Nephron (organoid): Measurements from ENCODE around the gene LAD1.
A peak's percentile ranks its signal among the peaks of the same experiment; 100 is the strongest.

ENCODE experiments used
- H3K27ac Mint-ChIP-seq, 3 experiments: 2 replicates each; pipeline ENCODE4 v1.8.0; 2020; ENCODE audit warnings: mixed read lengths in 3 of 3, mild to moderate bottlenecking in 2 of 3, moderate library complexity in 1 of 3
- H3K27me3 Mint-ChIP-seq: 2 replicates; pipeline ENCODE4 v1.8.0; 2021; ENCODE audit warnings: low read depth, mild to moderate bottlenecking, moderate library complexity, mixed read lengths
- H3K36me3 Mint-ChIP-seq: 2 replicates; pipeline ENCODE4 v1.8.0; 2020; ENCODE audit warnings: low read depth, mixed read lengths
- H3K4me1 Mint-ChIP-seq: 2 replicates; pipeline ENCODE4 v1.8.0; 2020; ENCODE audit warnings: mixed read lengths
- H3K4me3 Mint-ChIP-seq, 3 experiments: 2 replicates each; pipeline ENCODE4 v1.8.0; 2020; ENCODE audit warnings: mild to moderate bottlenecking in 3 of 3, mixed read lengths in 3 of 3, moderate library complexity in 2 of 3
- H3K9me3 Mint-ChIP-seq: 2 replicates; pipeline ENCODE4 v1.8.0; 2020; ENCODE audit warnings: mixed read lengths
- CTCF ChIP-seq, 3 experiments: fragments of 200-600 bp; sonication (generic); IDR thresholded peaks; one replicate each; pipeline ENCODE4 v1.5.0; 2021; ENCODE audit warnings: antibody characterized with exemption in 3 of 3; ENCODE audit not compliant: unreplicated experiment in 3 of 3

Gene LAD1

GRCh38 chr1:201391651-201392511, 7.2 kb downstream of the LAD1 start:
- TF ChIP-seq CTCF (IDR thresholded peaks at IDR 0.05; ENCODE audit: unreplicated experiment in 3 of 3) = no peak
- H3K27ac Mint-ChIP-seq = no peak overlapping the region
- H3K9me3 Mint-ChIP-seq = no peaks in the 10 kb centered on the region
- H3K4me3 Mint-ChIP-seq = no peak overlapping the region
- peaks cover 59% of the 10 kb centered on the region for H3K4me1 Mint-ChIP-seq
- H3K36me3 Mint-ChIP-seq = no peaks in the 10 kb centered on the region
- H3K27me3 Mint-ChIP-seq = peaks cover 28% of the 10 kb centered on the region

DNA sequence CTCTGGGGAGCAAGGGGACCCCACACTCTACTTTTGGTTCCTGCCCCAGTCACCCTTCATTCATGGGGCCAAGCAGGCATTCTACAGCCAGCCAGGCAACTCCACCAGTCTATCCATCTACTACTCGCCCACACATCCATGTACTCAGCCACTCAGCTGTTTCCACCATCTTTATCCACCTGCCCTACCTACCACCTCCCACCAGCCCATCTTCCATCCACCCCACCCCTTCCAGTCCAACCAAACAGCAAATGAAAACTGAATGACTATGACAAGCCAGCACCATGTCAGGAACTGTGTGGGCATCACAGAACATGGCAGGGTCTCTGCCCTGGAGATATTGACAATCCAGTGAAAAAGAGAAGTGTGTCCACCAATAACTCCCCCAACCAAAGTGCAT, 7.9 kb downstream of the LAD1 start:
- no peak overlapping the region for H3K4me3 Mint-ChIP-seq
- no peaks in the 10 kb centered on the region for H3K36me3 Mint-ChIP-seq
- H3K4me1 Mint-ChIP-seq = peaks cover 56% of the 10 kb centered on the region
- H3K27ac Mint-ChIP-seq = no peak overlapping the region
- H3K27me3 Mint-ChIP-seq = peaks cover 24% of the 10 kb centered on the region
- no peaks in the 10 kb centered on the region for H3K9me3 Mint-ChIP-seq
- TF ChIP-seq CTCF (IDR thresholded peaks at IDR 0.05; ENCODE audit: unreplicated experiment in 3 of 3) = no peak

- Mint-ChIP-seq H3K27ac (no peak overlapping the region), H3K4me3 (no peak overlapping the region), H3K9me3 (no peaks in the 10 kb centered on the region), H3K36me3 (no peaks in the 10 kb centered on the region), H3K4me1 (peaks cover 52% of the 10 kb centered on the region), H3K27me3 (peaks cover 23% of the 10 kb centered on the region)
- TF ChIP-seq CTCF (IDR thresholded peaks at IDR 0.05; ENCODE audit: unreplicated experiment in 3 of 3) = no peak
Observed at GRCh38 chr1:201389051-201389450, 10.1 kb downstream of the LAD1 start.

DNA sequence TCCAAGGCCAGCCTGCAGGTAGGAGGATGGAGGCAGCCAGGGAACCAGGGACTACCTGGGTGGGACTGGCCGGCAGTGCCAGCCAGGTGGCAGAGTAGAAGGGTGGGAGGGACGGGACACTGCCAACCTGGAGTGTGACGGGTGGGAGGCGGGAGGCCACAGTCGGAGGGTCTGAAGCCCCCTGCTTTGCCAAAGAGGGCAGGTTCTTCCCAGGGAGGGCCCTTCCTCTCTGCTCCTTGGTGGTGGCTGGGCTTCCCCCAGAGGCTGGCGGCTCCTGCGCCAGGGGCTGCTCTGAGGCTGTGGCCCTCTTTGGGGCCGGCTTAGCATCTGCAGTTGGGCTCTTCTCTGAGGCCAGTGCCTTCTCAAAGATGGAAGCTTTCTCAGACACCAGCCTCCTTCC, 12.9 kb downstream of the LAD1 start:
- Mint-ChIP-seq H3K27ac (no peak overlapping the region), H3K27me3 (peaks cover 9% of the 10 kb centered on the region), H3K4me1 (peaks cover 47% of the 10 kb centered on the region), H3K36me3 (no peaks in the 10 kb centered on the region), H3K9me3 (no peaks in the 10 kb centered on the region), H3K4me3 (no peak overlapping the region)
- no peak for TF ChIP-seq CTCF (IDR thresholded peaks at IDR 0.05; ENCODE audit: unreplicated experiment in 3 of 3)

GRCh38 chr1:201385299-201385891, 13.7 kb downstream of the LAD1 start:
- peak; percentile 71 to 79 (median 74) for TF ChIP-seq CTCF (IDR thresholded peaks at IDR 0.05; ENCODE audit: unreplicated experiment in 3 of 3)
- H3K27ac Mint-ChIP-seq = peak overlapping the region in 1 of 3 experiments; percentile 77
- H3K9me3 Mint-ChIP-seq = no peaks in the 10 kb centered on the region
- no peak overlapping the region for H3K4me3 Mint-ChIP-seq
- H3K4me1 Mint-ChIP-seq = peaks cover 51% of the 10 kb centered on the region
- peaks cover 9% of the 10 kb centered on the region for H3K27me3 Mint-ChIP-seq
- H3K36me3 Mint-ChIP-seq = no peaks in the 10 kb centered on the region
